HG02852 (cell line): ENCODE results near the gene SUPT6H.

Experiments
- ATAC-seq: cut with Tn5 transposase; IDR thresholded peaks from one replicate; pipeline ENCODE4 v1.9.1; 2021; ENCODE audit warnings: mild to moderate bottlenecking, moderate library complexity; ENCODE audit not compliant: unreplicated experiment

Gene SUPT6H

DNA sequence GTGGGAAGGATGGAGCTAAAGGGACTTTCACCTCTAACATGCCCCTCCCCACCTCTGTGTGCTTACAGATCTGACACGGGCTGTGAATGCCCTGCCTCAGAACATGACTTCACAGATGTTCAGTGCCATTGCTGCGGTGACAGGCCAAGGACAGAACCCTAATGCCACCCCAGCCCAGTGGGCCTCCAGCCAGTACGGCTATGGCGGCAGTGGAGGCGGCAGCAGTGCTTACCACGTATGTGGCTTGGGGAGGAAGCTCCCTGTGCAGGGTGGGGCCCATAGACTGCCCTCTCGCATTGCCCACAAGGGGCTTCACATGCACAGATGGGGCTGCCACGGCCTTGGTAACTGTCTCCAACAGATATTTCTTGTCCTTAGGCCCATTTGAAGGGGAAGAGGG is 38.3 kb downstream of the SUPT6H start:
- no peak for ATAC-seq

DNA sequence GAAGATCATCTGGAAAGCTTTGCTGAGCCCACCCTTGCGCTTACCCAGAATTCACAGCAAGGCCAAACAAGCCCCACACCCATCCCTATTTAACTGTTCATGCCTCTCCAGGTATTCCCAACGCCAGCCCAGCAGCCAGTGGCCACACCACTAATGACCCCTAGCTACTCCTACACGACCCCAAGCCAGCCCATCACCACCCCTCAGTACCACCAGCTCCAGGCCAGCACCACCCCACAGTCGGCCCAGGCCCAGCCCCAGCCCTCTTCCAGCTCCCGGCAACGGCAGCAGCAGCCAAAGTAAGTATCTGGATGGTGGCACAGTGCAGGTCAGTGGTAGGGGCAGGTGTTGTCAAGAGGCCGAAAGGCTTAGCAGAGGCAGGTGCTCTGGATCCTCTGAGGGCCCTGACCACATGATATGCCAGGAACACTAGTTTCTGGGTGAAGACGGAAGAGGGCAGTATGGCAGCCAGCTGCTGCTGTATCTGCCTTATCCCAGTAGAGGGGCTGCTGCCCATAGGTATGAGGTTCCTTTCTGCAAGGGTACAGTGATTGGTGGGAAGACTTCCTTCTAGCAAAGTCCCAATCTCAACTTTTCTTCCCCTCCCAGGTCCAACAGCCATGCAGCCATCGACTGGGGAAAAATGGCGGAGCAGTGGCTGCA is 39.0 kb downstream of the SUPT6H start:
- ATAC-seq = no peak

DNA sequence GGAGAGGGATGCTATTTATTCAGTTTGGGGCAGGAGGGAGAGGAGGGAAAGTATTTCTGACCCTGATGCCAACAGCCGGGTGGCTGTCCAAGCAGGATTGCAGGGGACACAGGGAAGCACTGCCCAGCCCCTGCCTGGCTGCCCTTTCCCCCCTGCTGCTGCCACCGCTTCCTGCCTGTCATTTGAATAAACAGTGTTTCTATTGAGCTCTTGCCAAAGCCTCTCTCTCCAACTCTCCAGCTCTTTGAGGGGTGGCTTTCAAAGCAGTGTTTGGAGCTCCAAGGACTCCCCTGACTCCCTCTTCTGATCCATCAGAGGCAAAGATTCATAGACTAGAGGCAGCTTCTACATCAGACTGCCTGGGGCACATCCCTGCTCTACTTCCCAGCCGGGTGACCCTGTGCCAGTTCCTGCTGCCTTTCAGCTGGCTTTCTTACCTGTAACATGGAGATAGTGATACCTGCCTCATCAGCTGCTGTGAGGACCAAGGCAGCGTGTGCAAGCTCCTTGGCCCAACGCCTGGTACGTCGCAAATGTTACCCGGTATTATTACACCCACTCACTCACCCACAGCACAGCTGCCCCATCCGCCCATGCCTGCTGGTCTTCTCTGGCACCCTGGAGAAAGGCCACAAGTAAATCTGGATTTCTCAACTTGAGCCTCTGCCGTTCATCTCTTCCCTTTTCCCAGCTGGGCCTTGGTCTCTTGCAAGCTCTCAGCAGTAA is 40.2 kb downstream of the SUPT6H start:
- ATAC-seq = no peak

DNA sequence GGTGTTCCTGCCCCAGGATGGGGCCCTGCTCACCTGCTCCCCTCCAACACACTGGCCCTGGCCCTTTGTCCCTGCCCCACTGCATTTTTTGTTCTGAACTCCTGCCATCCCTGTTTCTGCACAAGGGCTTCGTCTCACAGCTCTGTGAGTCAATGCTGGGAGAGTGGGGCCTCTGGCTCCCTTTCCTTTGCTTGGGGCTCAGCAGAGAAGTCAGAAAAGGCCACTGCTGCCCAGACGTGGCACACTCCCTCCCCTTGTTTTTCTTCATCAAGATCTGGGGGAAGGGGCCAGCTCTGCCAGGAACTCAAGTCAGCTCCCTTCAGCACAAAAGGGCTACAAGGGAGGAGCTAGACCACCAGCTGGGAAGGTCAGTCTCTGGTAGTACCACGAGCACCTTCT is 40.7 kb downstream of the SUPT6H start:
- no peak for ATAC-seq

DNA sequence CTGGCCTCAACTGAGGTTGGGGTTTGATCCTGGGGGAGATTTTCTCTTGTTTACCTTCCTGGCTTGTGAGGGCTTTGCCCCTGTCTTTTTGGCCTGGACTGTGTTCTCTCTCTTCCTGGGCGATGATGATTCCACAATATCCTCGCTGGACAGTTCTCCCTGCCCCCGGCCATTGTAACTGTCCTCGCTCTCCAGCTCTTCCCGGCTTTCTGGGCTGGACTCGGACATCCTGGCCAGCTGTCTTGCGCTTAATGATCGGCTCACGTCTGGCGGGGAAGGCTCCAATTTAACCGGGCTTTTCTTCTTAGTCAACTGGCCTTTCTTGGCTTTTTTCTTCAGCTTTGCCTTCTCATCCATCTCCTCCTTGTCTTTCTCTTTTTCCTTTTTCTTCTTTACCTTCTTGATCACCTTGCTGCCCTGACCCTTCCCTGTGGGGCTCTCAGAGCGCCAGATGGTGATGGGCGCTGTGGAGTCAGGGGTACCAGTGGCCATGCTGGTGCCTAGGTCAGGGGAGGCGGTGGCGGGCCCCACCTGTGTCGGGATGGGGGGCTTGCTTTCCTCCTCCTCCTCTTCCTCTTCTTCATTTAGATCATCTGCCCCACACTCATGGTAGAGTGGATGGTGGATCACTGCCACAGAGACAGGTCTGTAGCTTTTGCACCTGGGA is 41.7 kb downstream of the SUPT6H start:
- ATAC-seq = no peak

DNA sequence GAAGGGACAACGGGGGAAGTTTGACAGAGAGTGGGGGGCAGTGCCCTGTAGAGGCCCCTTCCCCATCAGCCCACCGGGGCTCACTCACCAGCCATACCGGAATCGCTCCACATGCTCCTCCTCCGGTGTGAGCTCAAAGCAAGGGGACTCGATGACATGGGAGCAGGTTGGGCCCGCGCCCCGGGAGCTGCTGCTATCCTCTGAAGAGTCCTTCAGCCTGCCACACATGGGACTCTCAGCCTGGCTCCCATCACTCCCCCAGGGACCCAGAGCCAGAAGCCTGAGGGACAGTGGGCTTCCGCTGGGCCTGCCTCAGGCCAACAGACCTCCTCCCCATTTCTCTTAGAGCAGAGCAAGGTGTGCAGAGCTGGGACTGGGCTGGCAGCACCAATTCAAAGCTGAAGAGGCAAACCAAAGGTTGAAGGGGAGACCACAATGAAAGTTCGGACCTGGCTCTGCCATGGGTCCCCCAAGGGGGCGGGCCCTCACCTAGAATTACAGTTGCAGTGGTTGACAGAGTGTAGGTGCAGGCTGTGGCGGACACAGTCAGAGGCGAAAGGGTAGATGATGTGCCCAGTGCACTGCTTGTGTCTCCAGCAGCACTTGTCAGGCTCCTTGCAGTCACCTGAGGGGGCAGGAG is 42.3 kb downstream of the SUPT6H start:
- no peak for ATAC-seq

DNA sequence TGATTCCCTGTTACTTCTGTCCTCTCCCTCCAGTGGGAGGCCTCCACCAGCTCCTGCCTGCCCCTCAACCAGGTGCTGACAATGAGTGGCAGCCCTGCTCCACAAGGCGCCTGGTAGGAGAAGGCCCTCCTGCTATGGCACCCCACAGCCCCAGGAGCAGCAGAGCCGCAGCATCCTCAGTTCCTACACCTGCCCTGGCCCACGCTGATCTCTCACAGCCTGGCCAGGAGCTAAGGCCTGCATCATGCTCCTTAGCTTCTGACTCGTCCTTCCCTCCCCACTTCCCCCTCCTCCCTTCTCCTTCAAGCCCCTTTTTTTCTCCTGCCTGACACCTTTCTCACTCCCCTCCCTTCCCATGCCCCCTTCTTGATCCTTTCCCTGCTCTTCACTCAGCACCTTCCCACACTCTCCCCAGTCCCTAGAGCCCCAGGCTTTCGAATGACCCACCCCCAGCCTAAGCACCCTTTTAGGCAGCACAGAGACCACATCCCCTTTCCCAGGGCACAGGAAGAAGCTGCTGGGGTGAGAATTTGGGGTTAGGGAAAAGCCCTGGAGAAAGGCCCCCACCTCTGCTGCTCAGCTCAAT is 43.2 kb downstream of the SUPT6H start:
- ATAC-seq = no peak

DNA sequence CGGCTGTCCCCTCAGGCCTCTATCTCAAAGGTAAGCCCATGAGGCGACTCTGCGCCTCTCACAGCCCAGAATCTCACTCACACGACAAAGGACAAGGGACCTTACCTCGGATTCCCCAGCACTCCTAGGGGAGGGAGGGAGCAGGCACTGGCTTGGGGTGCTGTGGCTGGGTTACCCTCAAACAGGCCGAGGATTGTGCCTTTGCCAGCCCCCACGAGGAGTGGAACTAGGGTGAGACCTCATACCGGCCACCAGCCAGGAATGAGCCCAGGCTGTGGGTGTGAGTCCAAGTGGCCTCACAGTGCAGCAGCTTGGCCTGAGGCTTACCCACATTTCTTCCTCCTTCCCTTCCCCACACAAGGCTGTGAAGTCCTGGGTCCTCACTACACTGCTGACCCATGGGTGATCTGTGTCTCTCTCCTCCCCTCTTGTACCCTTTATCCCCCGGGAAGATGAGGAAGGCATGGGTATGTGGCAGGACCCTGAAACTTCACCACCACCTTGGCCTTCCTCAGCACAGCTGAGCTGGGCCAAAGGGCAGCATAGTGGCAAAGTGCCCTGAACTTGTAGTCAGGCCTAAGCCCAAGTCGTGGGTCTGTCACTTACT is 43.8 kb downstream of the SUPT6H start:
- ATAC-seq = no peak

DNA sequence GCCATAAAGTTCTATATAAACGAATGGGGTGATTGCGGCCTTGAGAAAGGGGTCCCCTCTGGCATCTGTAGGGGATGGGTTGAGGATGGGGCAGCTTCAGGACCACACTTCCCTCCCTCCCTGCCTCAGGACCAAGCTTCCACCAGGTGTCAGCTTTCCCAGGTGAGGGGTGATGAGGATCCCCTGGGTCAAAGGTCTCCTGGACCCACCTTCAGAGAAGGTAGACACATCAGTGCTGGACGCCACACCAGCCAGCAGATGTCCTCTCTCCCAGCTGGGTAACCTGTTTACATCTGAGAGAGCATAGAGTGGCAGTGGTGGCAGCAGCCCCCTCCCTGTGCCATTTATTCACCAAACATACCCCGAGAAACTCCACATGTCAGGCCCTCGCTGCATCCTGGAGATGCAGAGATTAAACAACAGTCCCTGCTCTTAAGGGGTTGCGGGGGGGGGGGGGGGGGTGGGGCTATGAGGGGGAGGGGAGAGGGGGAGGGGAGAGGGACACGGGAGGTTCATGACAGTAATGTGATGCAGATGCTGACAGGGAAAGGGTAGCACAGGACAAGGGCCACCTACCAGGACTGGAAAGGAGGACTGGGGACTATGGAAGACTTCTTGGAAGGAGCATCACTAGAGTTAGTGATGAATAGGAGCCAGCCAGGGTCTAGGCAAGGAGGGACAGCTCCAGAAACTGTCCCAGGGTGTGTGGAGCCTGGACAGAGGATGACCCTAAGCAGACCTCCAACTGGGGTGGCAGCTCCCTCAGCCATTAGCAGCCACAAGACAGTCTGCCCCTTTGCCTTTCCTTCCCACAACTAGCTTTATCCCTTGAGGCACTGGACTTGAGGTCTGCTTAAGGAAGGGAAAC is 44.7 kb downstream of the SUPT6H start:
- no peak for ATAC-seq

DNA sequence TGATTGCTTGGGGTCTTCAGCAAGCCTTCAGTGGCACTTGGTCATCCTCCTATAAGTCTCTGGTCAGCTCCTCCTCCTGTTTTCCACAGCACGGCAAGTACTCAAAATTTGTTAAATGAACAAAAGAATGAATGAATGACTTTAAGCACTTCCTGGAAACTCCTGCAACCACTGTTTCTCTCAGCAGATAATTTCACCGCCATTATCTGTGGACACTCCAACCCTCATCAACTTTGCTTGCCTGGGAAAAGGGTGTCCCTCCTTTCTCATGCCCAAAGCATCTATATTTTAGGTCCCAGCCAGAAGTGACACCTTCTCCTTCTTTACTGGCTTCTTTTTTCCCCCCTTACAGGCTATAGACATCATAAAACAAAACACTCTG is 45.3 kb downstream of the SUPT6H start:
- no peak for ATAC-seq

DNA sequence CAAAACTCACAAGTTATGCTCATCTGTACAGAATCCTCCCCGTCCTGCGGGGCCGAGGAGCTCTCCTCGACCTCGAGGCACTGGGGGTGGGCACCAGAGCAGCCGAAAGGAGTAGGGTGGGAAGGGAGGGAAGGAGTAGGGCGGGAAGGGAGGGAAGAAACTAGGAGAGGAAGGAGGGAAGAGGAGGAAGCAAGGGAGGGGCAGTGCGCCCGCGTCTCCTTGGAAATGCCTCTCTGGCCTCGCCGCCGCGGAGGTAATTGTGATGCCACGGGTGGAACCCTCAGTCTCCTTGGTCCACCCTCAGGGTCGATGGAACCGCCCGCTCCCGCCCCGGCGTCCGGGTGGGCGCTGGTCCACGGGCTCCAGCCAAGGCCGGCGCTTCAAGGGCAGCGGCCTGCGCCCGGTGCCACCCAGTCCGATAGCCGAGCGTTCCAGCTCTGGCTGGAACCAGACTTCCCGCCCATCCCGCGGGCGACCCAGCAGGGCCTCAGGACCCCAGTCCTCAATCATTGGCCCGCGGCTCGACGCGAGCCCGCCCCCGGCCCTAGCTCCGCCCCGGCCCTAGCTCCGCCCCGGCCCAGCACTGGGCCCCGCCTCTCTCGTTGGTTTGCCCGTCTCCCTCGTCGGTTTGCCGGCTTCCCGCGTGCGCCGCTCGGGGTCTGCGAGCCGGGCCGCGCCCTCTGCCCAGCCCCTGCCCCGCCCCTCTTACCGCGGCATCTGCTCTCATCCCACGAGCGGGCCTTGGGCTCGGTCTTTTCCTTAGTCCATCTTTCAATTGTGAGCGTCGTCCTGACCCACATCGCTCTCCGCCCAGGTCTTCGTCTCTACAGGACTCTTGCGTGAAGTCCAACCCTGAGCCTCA is 49.1 kb downstream of the SUPT6H start:
- peak; percentile 78 for ATAC-seq

DNA sequence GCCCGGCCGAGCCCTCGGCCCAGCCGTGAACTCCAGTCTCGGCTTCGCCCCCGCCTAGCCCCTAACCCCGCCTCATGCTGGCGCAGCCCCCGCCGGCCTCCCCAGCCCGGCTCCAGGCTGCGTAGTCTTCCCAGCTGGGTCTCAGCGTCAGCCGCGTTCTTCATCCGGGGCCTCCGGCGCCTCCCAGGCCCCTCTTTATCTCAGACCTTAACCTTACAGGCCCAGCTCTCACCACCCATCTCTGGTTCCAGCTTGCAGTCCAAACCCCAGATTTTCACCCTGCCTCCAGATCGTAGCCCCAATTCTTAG is 49.7 kb downstream of the SUPT6H start, which contains the start of gene PROCA1:
PROCA1 (minus strand) TSS at position 166 of the 309 bp plus-strand sequence. CDS start 228 bp downstream, outside the sequence.
- ATAC-seq = peak; percentile 28

DNA sequence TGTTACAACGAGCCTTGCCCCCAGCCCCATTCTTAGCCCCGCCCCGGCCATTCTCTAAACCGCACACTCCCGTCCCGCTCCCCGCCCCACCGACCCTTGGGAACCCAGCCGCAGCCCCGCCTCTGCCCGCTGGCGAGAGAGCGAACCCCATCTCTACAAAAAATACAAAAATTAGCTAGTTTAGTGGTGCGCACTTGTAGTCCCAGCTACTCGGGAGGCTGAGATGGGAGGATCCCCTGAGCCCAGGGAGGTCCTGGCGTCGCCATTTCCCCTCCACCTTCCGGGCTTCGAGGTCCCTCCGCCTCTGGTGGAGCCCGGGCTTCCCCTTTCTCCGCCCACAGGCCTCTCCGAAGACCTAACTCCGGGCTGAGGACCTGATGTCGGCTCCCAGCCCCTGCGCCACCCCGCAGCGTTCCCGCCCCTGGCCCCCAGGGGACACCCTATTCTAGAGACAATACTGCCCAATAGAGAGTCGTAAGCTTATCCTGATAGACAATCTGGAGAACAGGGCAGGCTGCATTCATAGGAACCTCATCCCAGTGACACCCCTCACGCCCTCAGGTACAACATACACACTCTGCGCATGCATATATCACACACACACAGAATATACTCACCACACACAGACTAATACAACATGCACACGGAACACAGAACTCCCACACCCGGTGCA is 50.2 kb downstream of the SUPT6H start:
- ATAC-seq = peak; percentile 24

DNA sequence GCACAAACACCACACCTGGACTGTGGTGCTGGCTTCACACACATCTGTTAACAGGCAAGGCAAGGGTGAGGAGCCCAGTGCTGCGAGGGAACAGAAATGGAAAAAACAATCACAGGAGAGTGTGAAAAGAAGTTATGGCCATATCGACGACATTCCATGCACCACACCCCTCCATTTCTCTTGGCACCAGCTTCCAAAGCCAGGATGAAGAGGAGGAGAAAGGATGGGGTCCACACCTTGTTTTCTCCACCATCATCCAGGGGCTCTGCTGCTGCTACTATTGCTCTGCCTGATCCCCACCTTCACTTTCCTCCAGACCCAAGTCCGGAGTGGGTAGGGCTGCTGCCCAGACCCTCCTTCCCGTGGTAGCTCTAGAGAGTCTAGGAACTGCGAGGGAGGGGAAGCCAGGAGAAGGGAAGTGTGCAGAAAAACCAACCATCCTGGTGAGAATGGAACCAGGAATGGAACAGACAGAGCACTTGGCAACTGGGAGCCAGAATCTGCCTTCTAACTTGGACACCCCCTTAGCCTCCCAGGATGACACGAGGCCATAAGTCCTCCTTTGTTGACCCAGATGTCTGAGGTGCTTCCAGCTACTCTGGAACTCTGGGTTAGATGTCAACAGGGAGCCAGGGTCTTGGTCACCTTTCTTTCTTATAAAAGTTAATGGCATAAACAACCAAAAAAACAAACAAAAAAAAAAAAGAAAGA is 50.9 kb downstream of the SUPT6H start:
- no peak for ATAC-seq

DNA sequence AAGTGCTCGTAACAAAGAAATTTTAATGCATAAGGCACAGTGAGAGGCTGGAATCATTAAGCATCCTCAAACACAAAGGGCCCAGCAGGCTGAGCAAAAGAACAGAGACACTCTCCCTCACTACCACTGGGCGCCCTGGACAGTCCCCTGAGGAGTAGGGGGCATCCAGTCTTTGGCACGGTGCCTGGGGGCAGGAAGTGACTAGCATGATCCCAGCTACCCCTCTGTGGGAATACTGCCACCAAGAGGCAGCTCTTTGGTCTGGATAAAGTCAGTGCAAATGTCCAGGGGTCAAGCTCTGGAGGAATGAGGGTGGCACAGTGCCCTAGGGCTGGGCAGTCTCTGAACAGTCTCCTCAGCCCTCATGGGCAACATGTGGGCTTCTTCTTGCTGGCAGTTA is 52.3 kb downstream of the SUPT6H start:
- ATAC-seq = no peak

DNA sequence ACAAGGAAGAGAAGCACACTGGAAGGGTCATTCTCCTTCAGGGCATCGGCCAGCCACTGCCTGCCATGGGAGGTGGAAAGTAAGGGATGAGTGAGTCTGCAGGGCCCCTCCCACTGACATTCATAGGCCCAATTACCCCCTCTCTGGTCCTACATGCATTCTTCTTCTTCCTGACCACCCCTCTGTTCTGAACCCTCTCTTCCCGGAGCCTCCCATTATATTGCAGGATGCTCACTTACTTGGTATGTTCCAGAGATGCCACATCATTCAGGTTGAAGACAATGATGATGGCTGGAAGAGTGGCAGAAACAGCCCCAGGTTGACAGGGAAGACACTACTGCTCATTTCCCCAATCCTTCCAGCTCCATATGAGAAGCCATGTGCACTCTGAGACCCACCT is 53.2 kb downstream of the SUPT6H start:
- ATAC-seq = no peak

DNA sequence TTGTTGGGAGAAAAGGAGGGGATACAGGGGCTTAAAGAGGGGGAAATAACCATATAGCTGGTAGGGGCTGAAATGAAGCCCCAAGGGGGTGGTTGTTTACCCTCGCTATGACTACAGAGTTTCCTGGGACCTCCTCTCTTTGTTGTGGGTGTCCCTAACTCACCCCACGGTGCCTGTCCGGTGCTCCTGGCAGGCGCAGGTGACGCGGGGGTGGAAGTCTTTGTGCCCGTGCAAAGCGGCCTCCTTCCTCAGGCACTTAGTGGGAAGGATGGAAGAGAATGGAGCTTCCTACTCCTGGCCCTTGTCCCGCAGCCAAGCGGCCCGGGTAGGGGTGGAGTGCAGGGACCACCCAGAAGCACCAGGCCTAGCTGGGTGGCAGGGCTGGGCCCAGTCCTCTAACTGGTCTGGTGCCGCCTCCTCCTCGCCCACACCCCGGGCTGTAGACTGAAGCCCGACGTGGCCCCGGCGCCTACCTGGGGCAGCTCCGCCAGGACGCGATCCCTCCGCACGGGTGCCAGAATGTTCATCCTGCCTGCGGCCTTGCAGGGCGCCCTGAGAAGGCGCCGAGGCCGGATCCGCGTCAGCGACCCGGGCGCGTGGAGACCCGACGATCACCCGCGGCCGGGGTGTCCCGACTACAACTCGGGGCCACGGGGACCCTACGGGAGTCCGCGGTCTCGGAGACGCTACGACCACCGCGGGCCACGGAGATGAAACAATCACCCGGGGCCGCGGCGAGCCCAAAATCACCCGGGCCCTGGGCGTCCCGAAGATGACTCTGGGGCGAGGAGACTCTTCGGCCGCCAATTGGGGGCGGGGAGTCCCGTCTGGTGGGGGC is 55.0 kb downstream of the SUPT6H start:
- ATAC-seq = no peak
